H1 (cell line): ENCODE results near the gene LOXL1. TPM values are rescaled to one million over a fixed set of nuclear protein-coding genes. Genes with fewer than 3 reads are reported as not detected.

Source experiments
- CTCF ChIA-PET: fragments of 300-600 bp; sonication (Branson Sonifier 250); formaldehyde crosslinking; loops from one replicate; lab custom pipeline; 2021; ENCODE audit not compliant: partially characterized antibody; lab: Charles Lee
- POLR2A ChIA-PET: fragments of 300-600 bp; sonication (Branson Sonifier 250); formaldehyde crosslinking; loops from one replicate; lab custom pipeline; 2021; ENCODE audit warnings: inconsistent platforms; ENCODE audit not compliant: partially characterized antibody; lab: Charles Lee
- DNase-seq, 2 experiments: peaks; one replicate each; pipeline versions ENCODE4 v3.0.0 to v3.0.0-alpha.2; 2010 to 2022; ENCODE audit warnings: low spot score in 2 of 2, low read depth in 1 of 2, mixed read lengths in 1 of 2
- FAIRE-seq: peaks from 2 replicates; lab custom pipeline; 2011; peaks lifted over from hg19 to GRCh38; lab: Jason Lieb, UNC
- H2AFZ ChIP-seq: 2 replicates; pipeline ENCODE4 v1.8.1; 2012; ENCODE audit warnings: low read length, inconsistent platforms
- H2AK5ac ChIP-seq: 2 replicates; pipeline ENCODE4 v1.6.1; 2013; ENCODE audit warnings: low read depth, low read length
- H2BK120ac ChIP-seq: replicated peaks from 2 replicates; pipeline ENCODE3; 2013; ENCODE audit warnings: low read depth, low read length, inconsistent platforms
- H2BK12ac ChIP-seq: 2 replicates; pipeline ENCODE4 v1.6.1; 2013; ENCODE audit warnings: low read depth, low read length
- H2BK15ac ChIP-seq: 2 replicates; pipeline ENCODE4 v1.6.1; 2013; ENCODE audit warnings: low read length
- H2BK20ac ChIP-seq: 2 replicates; pipeline ENCODE4 v1.6.1; 2013; ENCODE audit warnings: low read length
- H2BK5ac ChIP-seq: 2 replicates; pipeline ENCODE4 v1.6.1; 2013; ENCODE audit warnings: low read depth, low read length
- H3K14ac ChIP-seq: 2 replicates; pipeline ENCODE4 v1.6.1; 2013; ENCODE audit warnings: inconsistent platforms; ENCODE audit not compliant: insufficient read length
- H3K18ac ChIP-seq: 2 replicates; pipeline ENCODE4 v1.6.1; 2013; ENCODE audit warnings: low read length; ENCODE audit errors: extremely low read depth
- H3K23ac ChIP-seq: 2 replicates; pipeline ENCODE4 v1.6.1; 2013; ENCODE audit warnings: inconsistent platforms; ENCODE audit not compliant: insufficient read length
- H3K23me2 ChIP-seq: 2 replicates; pipeline ENCODE4 v1.6.1; 2013; ENCODE audit warnings: low read depth, low read length
- H3K27ac ChIP-seq: 2 replicates; pipeline ENCODE4 v1.6.1; 2011; ENCODE audit warnings: low read depth, low read length, inconsistent platforms
- H3K27me3 ChIP-seq, 4 experiments: replicated peaks in 1 of 4; 1 replicate in 1 of 4; 2 replicates in 3 of 4; pipeline versions ENCODE4 v1.6.1 to v1.8.1; 2011 to 2013; ENCODE audit warnings: low read length in 3 of 4, mild to moderate bottlenecking in 3 of 4, inconsistent platforms in 2 of 4, mixed read lengths in 2 of 4, moderate library complexity in 1 of 4; ENCODE audit not compliant: control insufficient read depth in 3 of 4, insufficient read depth in 3 of 4; ENCODE audit errors: extremely low read depth in 1 of 4
- H3K36me3 ChIP-seq, 4 experiments: 2 replicates each; pipeline versions ENCODE4 v1.6.1 to v1.8.1; 2011 to 2013; ENCODE audit warnings: mild to moderate bottlenecking in 4 of 4, low read length in 3 of 4, moderate library complexity in 2 of 4, control low read depth in 1 of 4, inconsistent platforms in 1 of 4; ENCODE audit not compliant: insufficient read depth in 4 of 4, control insufficient read depth in 2 of 4
- H3K4ac ChIP-seq: replicated peaks from 2 replicates; pipeline ENCODE3; 2013; ENCODE audit warnings: low read length, low read depth, mixed read lengths, inconsistent platforms; ENCODE audit not compliant: insufficient read length
- H3K4me1 ChIP-seq, 4 experiments: replicated peaks in 1 of 4; 1 replicate in 1 of 4; 2 replicates in 3 of 4; pipeline versions ENCODE4 v1.6.1 to v1.8.1; 2011 to 2013; ENCODE audit warnings: low read length in 3 of 4, inconsistent platforms in 2 of 4, mixed read lengths in 1 of 4; ENCODE audit not compliant: insufficient read depth in 4 of 4, control insufficient read depth in 3 of 4
- H3K4me2 ChIP-seq, 2 experiments: 2 replicates each; pipeline versions ENCODE4 v1.6.1 to v1.8.1; 2011 to 2013; ENCODE audit warnings: low read depth in 2 of 2, low read length in 2 of 2, control low read depth in 1 of 2, inconsistent platforms in 1 of 2, mild to moderate bottlenecking in 1 of 2; ENCODE audit not compliant: insufficient read depth in 1 of 2
- H3K4me3 ChIP-seq, 4 experiments: fragments of 200-600, 300-600 bp in 1 of 4; sonication (generic), shearing (Covaris generic), sonication (Bioruptor Twin) in 1 of 4; 2 replicates each; pipeline versions ENCODE4 v1.5.1 to v1.8.1; 2011 to 2016; ENCODE audit warnings: low read length in 4 of 4, low read depth in 3 of 4, control low read depth in 2 of 4, inconsistent platforms in 2 of 4, mild to moderate bottlenecking in 2 of 4, mixed read lengths in 1 of 4, moderate library complexity in 1 of 4; ENCODE audit not compliant: insufficient read depth in 2 of 4; ENCODE audit errors: extremely low read depth in 1 of 4
- H3K56ac ChIP-seq: replicated peaks from 2 replicates; pipeline ENCODE3; 2013; ENCODE audit warnings: low read depth, mild to moderate bottlenecking, mixed read lengths, low read length, inconsistent platforms; ENCODE audit not compliant: insufficient read length
- H3K79me1 ChIP-seq: 2 replicates; pipeline ENCODE4 v1.6.1; 2013; ENCODE audit warnings: low read depth, low read length, control low read depth
- H3K79me2 ChIP-seq, 2 experiments: 2 replicates each; pipeline versions ENCODE4 v1.6.1 to v1.8.1; 2012 to 2013; ENCODE audit warnings: low read length in 2 of 2, mild to moderate bottlenecking in 2 of 2, inconsistent platforms in 1 of 2; ENCODE audit not compliant: insufficient read depth in 2 of 2, control insufficient read depth in 1 of 2
- H3K9ac ChIP-seq, 4 experiments: replicated peaks in 1 of 4; 1 replicate in 1 of 4; 2 replicates in 3 of 4; pipeline versions ENCODE4 v1.6.1 to v1.8.1; 2011 to 2013; ENCODE audit warnings: low read depth in 3 of 4, low read length in 3 of 4, control low read depth in 2 of 4, mild to moderate bottlenecking in 2 of 4, moderate library complexity in 2 of 4, inconsistent platforms in 1 of 4; ENCODE audit errors: extremely low read depth in 1 of 4
- H3K9me3 ChIP-seq, 2 experiments: 2 replicates each; pipeline versions ENCODE4 v1.6.1 to v1.8.1; 2012 to 2013; ENCODE audit warnings: mild to moderate bottlenecking in 2 of 2, moderate library complexity in 2 of 2, control low read depth in 1 of 2, inconsistent platforms in 1 of 2, low read depth in 1 of 2, low read length in 1 of 2, mixed read lengths in 1 of 2; ENCODE audit not compliant: insufficient read depth in 2 of 2
- H4K20me1 ChIP-seq, 2 experiments: replicated peaks in 1 of 2; 2 replicates each; pipeline versions ENCODE3 to v1.8.1; 2011 to 2013; ENCODE audit warnings: inconsistent platforms in 2 of 2, low read length in 2 of 2, mild to moderate bottlenecking in 1 of 2; ENCODE audit not compliant: insufficient read depth in 2 of 2, control insufficient read depth in 1 of 2
- H4K5ac ChIP-seq: 2 replicates; pipeline ENCODE4 v1.6.1; 2013; ENCODE audit warnings: low read length, low read depth, mixed read lengths, inconsistent platforms; ENCODE audit not compliant: insufficient read length
- H4K8ac ChIP-seq: 2 replicates; pipeline ENCODE4 v1.8.0; 2013; ENCODE audit warnings: mild to moderate bottlenecking, moderate library complexity, low read length, inconsistent platforms; ENCODE audit not compliant: insufficient read depth; ENCODE audit errors: extremely low read depth
- H4K91ac ChIP-seq: replicated peaks from 2 replicates; pipeline ENCODE3; 2013; ENCODE audit warnings: low read length, mixed read lengths, inconsistent platforms; ENCODE audit not compliant: insufficient read length
- BACH1 ChIP-seq: IDR thresholded peaks from 2 replicates; pipeline ENCODE4 v1.6.1; 2012; ENCODE audit warnings: low read length, improper control_type of control experiment
- BRCA1 ChIP-seq: IDR thresholded peaks from 2 replicates; pipeline ENCODE4 v1.6.1; 2012; ENCODE audit warnings: low read depth, low read length, improper control_type of control experiment
- EP300 ChIP-seq, 2 experiments: IDR thresholded peaks; 1 replicate in 1 of 2; 2 replicates in 1 of 2; pipeline ENCODE4 v1.6.1; 2011 to 2012; ENCODE audit warnings: low read depth in 2 of 2, low read length in 2 of 2, mild to moderate bottlenecking in 2 of 2, borderline replicate concordance in 1 of 2, inconsistent platforms in 1 of 2, moderate library complexity in 1 of 2
- GTF2F1 ChIP-seq: IDR thresholded peaks from 2 replicates; pipeline ENCODE4 v1.6.1; 2012; ENCODE audit warnings: low read depth, low read length, improper control_type of control experiment, borderline replicate concordance
- HDAC2 ChIP-seq, 2 experiments: fragments of 300-600 bp in 1 of 2; sonication (generic) in 1 of 2; IDR thresholded peaks; 2 replicates each; pipeline ENCODE4 v1.6.1; 2011 to 2012; ENCODE audit warnings: low read depth in 2 of 2, low read length in 2 of 2, mild to moderate bottlenecking in 2 of 2, moderate library complexity in 2 of 2, borderline replicate concordance in 1 of 2, inconsistent platforms in 1 of 2
- HDAC6 ChIP-seq: IDR thresholded peaks from one replicate; pipeline ENCODE4 v1.7.1; 2012; ENCODE audit warnings: low read depth, mild to moderate bottlenecking, inconsistent platforms, low read length, moderate library complexity
- MAFK ChIP-seq: IDR thresholded peaks from 2 replicates; pipeline ENCODE4 v1.6.1; 2012; ENCODE audit warnings: low read depth, mild to moderate bottlenecking, improper control_type of control experiment, low read length
- RAD21 ChIP-seq, 2 experiments: IDR thresholded peaks in 1 of 2; conservative IDR thresholded peaks in 1 of 2; 2 replicates each; pipeline ENCODE4 v1.6.1; 2011; ENCODE audit warnings: low read depth in 2 of 2, low read length in 2 of 2, improper control_type of control experiment in 1 of 2, inconsistent platforms in 1 of 2, mild to moderate bottlenecking in 1 of 2, moderate library complexity in 1 of 2
- RFX5 ChIP-seq: IDR thresholded peaks from 2 replicates; pipeline ENCODE4 v1.6.1; 2011; ENCODE audit warnings: low read depth, low read length, improper control_type of control experiment, borderline replicate concordance
- SP2 ChIP-seq: IDR thresholded peaks from 2 replicates; pipeline ENCODE4 v1.6.1; 2012; ENCODE audit warnings: mild to moderate bottlenecking, low read length, inconsistent platforms
- TEAD4 ChIP-seq: IDR thresholded peaks from 2 replicates; pipeline ENCODE4 v1.6.1; 2012; ENCODE audit warnings: low read depth, low read length, inconsistent platforms, mixed read lengths
- WGBS, 2 experiments: shearing (Covaris generic) in 1 of 2; methylation state at CpG; one replicate each; pipeline versions ENCODE4 v1.1.6 to v1.1.7; 2013 to 2015; ENCODE audit warnings: low lambda C conversion rate in 2 of 2, mixed read lengths in 2 of 2, inconsistent platforms in 1 of 2, low coverage in 1 of 2, missing lambda C conversion rate in 1 of 2; ENCODE audit not compliant: insufficient replicate concordance in 2 of 2, insufficient coverage in 1 of 2, insufficient read length in 1 of 2; ENCODE audit errors: extremely low coverage in 1 of 2, missing lambda C conversion rate in 1 of 2; 5-methylcytosine and 5-hydroxymethylcytosine counted together
- polyA plus RNA-seq, 7 experiments: library from polyadenylated mRNA; depleted of rRNA in 3 of 7; stranded (reverse) in 5 of 7; unstranded in 2 of 7; fragments of >200 nt in 5 of 7; fragments of 200-250 nt in 2 of 7; gene quantifications; 1 replicate in 5 of 7; 2 replicates in 1 of 7; 4 replicates in 1 of 7; pipeline versions ENCODE4 v1.2.1 to v1.2.3, GENCODE V29; 2011 to 2013; ENCODE audit warnings: missing spikeins in 2 of 7, mixed read lengths in 2 of 7
- total RNA-seq: library from RNA; stranded (reverse); fragmentation: NEBNext Ultra II Directional; extraction: Animal tissue kit (Norgen Biotek cat#: 25700); gene quantifications from 2 replicates; pipeline ENCODE4 v1.2.1, GENCODE V29; 2021

Gene LOXL1
- total and polyA plus RNA-seq, 2 of the 8 experiments (the other 6 are each of a cell fraction or from before 2014, with no cell fraction given), result 8.1 to 14.4 TPM

- no peaks in the 10 kb centered on the region for H3K36me3 ChIP-seq
- peaks cover 0 to 13% (median 5%) of the 10 kb centered on the region in 4 experiments; a peak in 5 of 7 replicates for H3K4me1 ChIP-seq
- no peak overlapping the region for H4K8ac ChIP-seq
- no peak overlapping the region for H3K4ac ChIP-seq
- no peak overlapping the region for H3K4me2 ChIP-seq
- H2BK15ac ChIP-seq, result no peak overlapping the region
- POLR2A ChIA-PET, result no interaction called here
- no peaks in the 10 kb centered on the region for H3K79me1 ChIP-seq
- no peaks in the 10 kb centered on the region for H3K9me3 ChIP-seq
- peaks cover 14% of the 10 kb centered on the region for H3K23me2 ChIP-seq
- no peak overlapping the region for H3K23ac ChIP-seq
- H4K20me1 ChIP-seq, result peaks cover 0 to 7% of the 10 kb centered on the region in 2 experiments
- H2AFZ ChIP-seq, result no peak overlapping the region
- H4K91ac ChIP-seq, result no peak overlapping the region
- no peak for FAIRE-seq
- no peaks in the 10 kb centered on the region for H3K79me2 ChIP-seq
- no peak for TF ChIP-seq RAD21 (IDR thresholded peaks at IDR 0.05 in 1 of 2, conservative IDR thresholded peaks at IDR 0.05 in 1 of 2; ENCODE audit: low read depth in 2 of 2, low read length in 2 of 2)
- TF ChIP-seq GTF2F1, result no peak
- no peak for TF ChIP-seq HDAC6
- TF ChIP-seq TEAD4, result no peak
- TF ChIP-seq SP2, result no peak
- TF ChIP-seq MAFK, result no peak
- TF ChIP-seq BACH1, result no peak
- no peak for TF ChIP-seq BRCA1
- TF ChIP-seq HDAC2 (IDR thresholded peaks at IDR 0.05; ENCODE audit: borderline replicate concordance in 1 of 2, low read depth in 2 of 2, low read length in 2 of 2), result no peak
- TF ChIP-seq RFX5, result no peak
- TF ChIP-seq EP300 (IDR thresholded peaks at IDR 0.05; ENCODE audit: borderline replicate concordance in 1 of 2, low read depth in 2 of 2, low read length in 2 of 2), result no peak
- TF ChIP-seq, all 59 proteins: peak for 0
- no peak overlapping the region for H4K5ac ChIP-seq
- no peak overlapping the region for H2BK5ac ChIP-seq
- no peak overlapping the region for H2AK5ac ChIP-seq
- 81% methylated on average over 6 of the region's 7 CpGs; no CpG with 5 or more reads in 1 of the 2 experiments for whole genome bisulfite sequencing, 2 experiments
- H3K56ac ChIP-seq, result no peak overlapping the region
- H2BK20ac ChIP-seq, result no peak overlapping the region
- no peak overlapping the region for H3K18ac ChIP-seq
- H3K14ac ChIP-seq, result no peak overlapping the region
- CTCF ChIA-PET, result interaction anchor here (0.6 to 1.7 kb wide), 3 partner anchors 33 to 106 kb away, joined by 3 to 5 read pairs (median 4); no protein-coding TSS in a partner anchor
- DNase-seq, result no peak
- H3K27me3 ChIP-seq, result peaks cover 0 to 6% (median 2%) of the 10 kb centered on the region in 4 experiments; a peak in 3 of 7 replicates
- no peak overlapping the region for H3K4me3 ChIP-seq
- no peak overlapping the region for H2BK12ac ChIP-seq
- H3K27ac ChIP-seq, result no peak overlapping the region
- H3K9ac ChIP-seq, result no peak overlapping the region
- no peak overlapping the region for H2BK120ac ChIP-seq
Measured at GRCh38 chr15:73930790-73931281, 4.6 kb downstream of the LOXL1 start.
